Choroid plexus epithelial cell (primary cell): ENCODE data around the gene TSSK2.

Experiments used
- DNase-seq: peaks from one replicate; pipeline ENCODE4 v3.0.0-alpha.2; 2010; ENCODE audit warnings: low read depth
- H3K4me3 ChIP-seq: 2 replicates; pipeline ENCODE4 v1.5.1; 2011; ENCODE audit warnings: low read depth, mild to moderate bottlenecking, control low read depth, low read length, moderate library complexity
- CTCF ChIP-seq: conservative IDR thresholded peaks from 2 replicates; pipeline ENCODE4 v1.5.1; 2011; ENCODE audit warnings: low read depth, mild to moderate bottlenecking, control low read depth, inconsistent platforms, low read length, moderate library complexity

The TSSK2 gene

GRCh38 chr22:19181786-19182471, 50.8 kb downstream of the TSSK2 start:
- no peak for TF ChIP-seq CTCF
- DNase-seq: no peak

More at GRCh38 chr22:19181786-19182471, 50.8 kb downstream of the TSSK2 start:
- no peak overlapping the region for H3K4me3 ChIP-seq
